K562 (cell line): ENCODE results near the gene SH3PXD2B. TPM values are rescaled to one million over a fixed set of nuclear protein-coding genes. Genes with fewer than 3 reads are reported as not detected.

Experiments
- BMI1 ChIP-seq: fragments of 150-350 bp; IDR thresholded peaks from 2 replicates; pipeline ENCODE4 v1.6.1; 2014; ENCODE audit warnings: low read length
- CBX3 ChIP-seq, 2 experiments: IDR thresholded peaks; 1 replicate in 1 of 2; 2 replicates in 1 of 2; pipeline ENCODE4 v1.6.1; 2012; ENCODE audit warnings: inconsistent platforms in 2 of 2, low read length in 2 of 2, borderline replicate concordance in 1 of 2, control low read depth in 1 of 2
- DIDO1 ChIP-seq: fragments of 450-650 bp; IDR thresholded peaks from 2 replicates; pipeline ENCODE4 v1.6.1; 2016; ENCODE audit warnings: low read depth, missing biosample characterization, missing genetic modification characterization
- HCFC1 ChIP-seq: IDR thresholded peaks from 2 replicates; pipeline ENCODE4 v1.6.1; 2012; ENCODE audit warnings: low read depth, low read length, improper control_type of control experiment
- HDAC6 ChIP-seq: IDR thresholded peaks from 2 replicates; pipeline ENCODE4 v1.6.1; 2012; ENCODE audit warnings: low read depth, mild to moderate bottlenecking, control low read depth, inconsistent platforms, low read length, moderate library complexity
- HIVEP1 ChIP-seq: fragments of 250-450 bp; sonication (Bioruptor Pico); IDR thresholded peaks from 2 replicates; pipeline ENCODE4 v1.4.0; 2020; ENCODE audit warnings: mild to moderate bottlenecking
- KDM1A ChIP-seq, 2 experiments: fragments of 450-650 bp; IDR thresholded peaks; 2 replicates each; pipeline ENCODE4 v1.6.1; 2016; ENCODE audit warnings: mild to moderate bottlenecking in 2 of 2
- MCM2 ChIP-seq: fragments of 450-650 bp; IDR thresholded peaks from 2 replicates; pipeline ENCODE4 v1.6.1; 2017; ENCODE audit warnings: low read depth, mild to moderate bottlenecking
- MXI1 ChIP-seq: IDR thresholded peaks from 2 replicates; pipeline ENCODE4 v1.6.1; 2011; ENCODE audit warnings: low read depth, mild to moderate bottlenecking, improper control_type of control experiment, low read length
- RAD21 ChIP-seq, 2 experiments: fragments of 250-450 bp in 1 of 2; fragments of 450-650 bp in 1 of 2; sonication (Bioruptor Pico) in 1 of 2; formaldehyde crosslinking in 1 of 2; IDR thresholded peaks in 1 of 2; conservative IDR thresholded peaks in 1 of 2; 2 replicates each; pipeline versions ENCODE4 v1.4.0 to v1.8.0; 2020 to 2022; ENCODE audit warnings: mild to moderate bottlenecking in 2 of 2, moderate library complexity in 1 of 2
- RNF2 ChIP-seq: sonication (generic); IDR thresholded peaks from 2 replicates; pipeline ENCODE4 v1.6.1; 2016
- SP2 ChIP-seq: IDR thresholded peaks from 2 replicates; pipeline ENCODE4 v1.6.1; 2011; ENCODE audit warnings: mild to moderate bottlenecking, low read depth, low read length, moderate library complexity; ENCODE audit not compliant: poor library complexity, severe bottlenecking; ENCODE audit errors: extremely low read depth
- YY1 ChIP-seq, 3 experiments: IDR thresholded peaks; 2 replicates each; pipeline ENCODE4 v1.6.1; 2011; ENCODE audit warnings: low read length in 2 of 3, mild to moderate bottlenecking in 2 of 3, moderate library complexity in 2 of 3, borderline replicate concordance in 1 of 3, control low read depth in 1 of 3, low read depth in 1 of 3; ENCODE audit not compliant: insufficient read depth in 3 of 3, insufficient replicate concordance in 2 of 3, control insufficient read depth in 1 of 3, insufficient read length in 1 of 3; ENCODE audit errors: extremely low read depth in 1 of 3
- ZBTB7A ChIP-seq: IDR thresholded peaks from 2 replicates; pipeline ENCODE4 v1.6.1; 2011; ENCODE audit warnings: low read depth, mild to moderate bottlenecking, low read length, moderate library complexity, borderline replicate concordance; ENCODE audit not compliant: control insufficient read depth
- ZFP36 ChIP-seq: fragments of 150-350 bp; IDR thresholded peaks from 2 replicates; pipeline ENCODE4 v1.6.1; 2018; ENCODE audit warnings: low read length, low read depth; ENCODE audit not compliant: partially characterized antibody
- ZNF133 ChIP-seq: fragments of 250-450 bp; sonication (Bioruptor Pico); IDR thresholded peaks from 2 replicates; pipeline ENCODE4 v1.4.0; 2020; ENCODE audit warnings: mild to moderate bottlenecking
- ZNF23 ChIP-seq: fragments of 250-450 bp; sonication (Bioruptor Pico); IDR thresholded peaks from 2 replicates; pipeline ENCODE4 v1.4.0; 2020; ENCODE audit warnings: mild to moderate bottlenecking
- ZNF695 ChIP-seq: fragments of 450-650 bp; formaldehyde crosslinking; IDR thresholded peaks from 2 replicates; pipeline ENCODE4 v1.4.0; 2020; ENCODE audit warnings: mild to moderate bottlenecking, moderate library complexity
- polyA plus RNA-seq, 8 experiments: library from polyadenylated mRNA; depleted of rRNA in 4 of 8; stranded (reverse) in 5 of 8; unstranded in 3 of 8; fragments of >200 nt; fragmentation: Nextera tagmentation in 2 of 8; fragmentation: Illumina TruSeq in 1 of 8; extraction: Ambion mirVana in 2 of 8; extraction: Trizol in 1 of 8; gene quantifications; 2 replicates each; pipeline versions ENCODE4 v1.2.1 to v1.2.3, GENCODE V29; 2011 to 2014; ENCODE audit warnings: inconsistent platforms in 1 of 8, missing spikeins in 1 of 8
- total RNA-seq, 7 experiments: library from RNA; depleted of rRNA in 6 of 7; stranded (reverse); fragments of >200 nt in 6 of 7; fragmentation: Illumina TruSeq in 2 of 7; extraction: Trizol in 2 of 7; gene quantifications; 2 replicates each; pipeline versions ENCODE4 v1.2.1 to v1.2.3, GENCODE V29; 2011 to 2021; ENCODE audit warnings: low replicate concordance in 1 of 7
- TF ChIP-seq, protein P1 (sequence below): fragments of 450-650 bp; formaldehyde crosslinking; IDR thresholded peaks from 2 replicates; pipeline ENCODE4 v1.4.0; 2020; ENCODE audit warnings: mild to moderate bottlenecking
- TF ChIP-seq, protein P2 (sequence below): fragments of 450-650 bp; formaldehyde crosslinking; IDR thresholded peaks from 2 replicates; pipeline ENCODE4 v1.4.0; 2022; ENCODE audit warnings: missing genetic modification characterization
- TF ChIP-seq, protein P3 (sequence below): fragments of 200-800 bp; sonication (Bioruptor generic); IDR thresholded peaks from 2 replicates; pipeline ENCODE4 v1.6.1; 2017; ENCODE audit warnings: missing genetic modification characterization, missing compliant biosample characterization
- TF ChIP-seq, protein P4 (sequence below), 2 experiments: IDR thresholded peaks; 2 replicates each; pipeline ENCODE4 v1.6.1; 2011; ENCODE audit warnings: borderline replicate concordance in 1 of 2, control low read depth in 1 of 2, low read depth in 1 of 2, low read length in 1 of 2, mild to moderate bottlenecking in 1 of 2, mixed read lengths in 1 of 2, moderate library complexity in 1 of 2; ENCODE audit not compliant: insufficient read depth in 1 of 2, insufficient read length in 1 of 2, poor library complexity in 1 of 2, severe bottlenecking in 1 of 2; ENCODE audit errors: extremely low read depth in 1 of 2

The SH3PXD2B gene
- total and polyA plus RNA-seq, 9 of the 15 experiments (the other 6 are each of a cell fraction or from before 2014, with no cell fraction given) = 0.04 to 0.66 (median 0.19) TPM

DNA sequence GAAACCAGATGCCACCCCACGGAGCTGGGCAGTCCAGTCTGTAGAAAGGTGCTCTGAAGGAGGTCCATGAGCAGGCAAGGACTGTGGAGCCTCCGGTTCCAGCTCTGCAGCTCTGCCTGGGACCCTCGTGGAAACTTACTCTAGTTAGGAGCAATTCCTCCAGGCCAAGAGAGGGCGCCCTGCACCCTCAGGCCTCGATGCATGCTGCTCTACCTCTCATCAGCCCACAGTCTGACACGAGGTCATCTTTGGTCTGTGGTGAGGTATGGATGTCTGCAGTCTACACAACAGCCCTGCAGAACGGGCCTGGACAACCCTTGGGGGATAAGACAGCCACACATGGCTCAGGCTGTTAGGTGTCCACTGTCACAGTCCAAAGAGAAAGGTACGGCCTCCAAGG lies 120.1 kb downstream of the SH3PXD2B start (continued):
- TF ChIP-seq HCFC1 (0 out of 2 replicates have a peak, but pooled peaks have one; percentile 22), CBX3 (IDR thresholded peaks at IDR 0.05; ENCODE audit: borderline replicate concordance in 1 of 2, low read length in 2 of 2) (0 out of 3 replicates have a peak, but pooled peaks of 1 of the 2 experiments have one; percentile 42), ZBTB7A (no peak), ZNF695 (no peak), HDAC6 (no peak), DIDO1 (tag) (peak; percentile 58; the same call in 1 of the 2 replicates), MCM2 (no peak), SP2 (peak; percentile 60), ZNF23 (no peak), BMI1 (no peak), MXI1 (no peak), RAD21 (CRISPR knock-in tag; conservative IDR thresholded peaks at IDR 0.05 in 1 of 2, IDR thresholded peaks at IDR 0.05 in 1 of 2) (peak in 1 of 2 experiments; percentile 43; a peak in 1 of 4 replicates), ZFP36 (no peak), YY1 (IDR thresholded peaks at IDR 0.05; ENCODE audit: borderline replicate concordance in 1 of 3, control insufficient read depth in 1 of 3, extremely low read depth in 1 of 3, insufficient read depth in 3 of 3, insufficient read length in 1 of 3, insufficient replicate concordance in 2 of 3, low read depth in 1 of 3, low read length in 2 of 3) (peak in 1 of 3 experiments; percentile 9), KDM1A (IDR thresholded peaks at IDR 0.05) (no peak), HIVEP1 (CRISPR knock-in tag) (no peak), RNF2 (0 out of 2 replicates have a peak, but pooled peaks have one; percentile 53), ZNF133 (CRISPR knock-in tag) (no peak)
- TF ChIP-seq, protein P1, sequence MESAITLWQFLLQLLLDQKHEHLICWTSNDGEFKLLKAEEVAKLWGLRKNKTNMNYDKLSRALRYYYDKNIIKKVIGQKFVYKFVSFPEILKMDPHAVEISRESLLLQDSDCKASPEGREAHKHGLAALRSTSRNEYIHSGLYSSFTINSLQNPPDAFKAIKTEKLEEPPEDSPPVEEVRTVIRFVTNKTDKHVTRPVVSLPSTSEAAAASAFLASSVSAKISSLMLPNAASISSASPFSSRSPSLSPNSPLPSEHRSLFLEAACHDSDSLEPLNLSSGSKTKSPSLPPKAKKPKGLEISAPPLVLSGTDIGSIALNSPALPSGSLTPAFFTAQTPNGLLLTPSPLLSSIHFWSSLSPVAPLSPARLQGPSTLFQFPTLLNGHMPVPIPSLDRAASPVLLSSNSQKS (CRISPR knock-in tag) = no peak
- TF ChIP-seq, protein P2, sequence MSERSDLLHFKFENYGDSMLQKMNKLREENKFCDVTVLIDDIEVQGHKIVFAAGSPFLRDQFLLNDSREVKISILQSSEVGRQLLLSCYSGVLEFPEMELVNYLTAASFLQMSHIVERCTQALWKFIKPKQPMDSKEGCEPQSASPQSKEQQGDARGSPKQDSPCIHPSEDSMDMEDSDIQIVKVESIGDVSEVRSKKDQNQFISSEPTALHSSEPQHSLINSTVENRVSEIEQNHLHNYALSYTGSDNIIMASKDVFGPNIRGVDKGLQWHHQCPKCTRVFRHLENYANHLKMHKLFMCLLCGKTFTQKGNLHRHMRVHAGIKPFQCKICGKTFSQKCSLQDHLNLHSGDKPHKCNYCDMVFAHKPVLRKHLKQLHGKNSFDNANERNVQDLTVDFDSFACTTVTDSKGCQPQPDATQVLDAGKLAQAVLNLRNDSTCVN (CRISPR knock-in tag) = no peak
- TF ChIP-seq, protein P3, sequence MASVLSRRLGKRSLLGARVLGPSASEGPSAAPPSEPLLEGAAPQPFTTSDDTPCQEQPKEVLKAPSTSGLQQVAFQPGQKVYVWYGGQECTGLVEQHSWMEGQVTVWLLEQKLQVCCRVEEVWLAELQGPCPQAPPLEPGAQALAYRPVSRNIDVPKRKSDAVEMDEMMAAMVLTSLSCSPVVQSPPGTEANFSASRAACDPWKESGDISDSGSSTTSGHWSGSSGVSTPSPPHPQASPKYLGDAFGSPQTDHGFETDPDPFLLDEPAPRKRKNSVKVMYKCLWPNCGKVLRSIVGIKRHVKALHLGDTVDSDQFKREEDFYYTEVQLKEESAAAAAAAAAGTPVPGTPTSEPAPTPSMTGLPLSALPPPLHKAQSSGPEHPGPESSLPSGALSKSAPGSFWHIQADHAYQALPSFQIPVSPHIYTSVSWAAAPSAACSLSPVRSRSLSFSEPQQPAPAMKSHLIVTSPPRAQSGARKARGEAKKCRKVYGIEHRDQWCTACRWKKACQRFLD (CRISPR knock-in tag) = no peak
- TF ChIP-seq, protein P4, sequence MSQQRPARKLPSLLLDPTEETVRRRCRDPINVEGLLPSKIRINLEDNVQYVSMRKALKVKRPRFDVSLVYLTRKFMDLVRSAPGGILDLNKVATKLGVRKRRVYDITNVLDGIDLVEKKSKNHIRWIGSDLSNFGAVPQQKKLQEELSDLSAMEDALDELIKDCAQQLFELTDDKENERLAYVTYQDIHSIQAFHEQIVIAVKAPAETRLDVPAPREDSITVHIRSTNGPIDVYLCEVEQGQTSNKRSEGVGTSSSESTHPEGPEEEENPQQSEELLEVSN (IDR thresholded peaks at IDR 0.05; ENCODE audit: borderline replicate concordance in 1 of 2, extremely low read depth in 1 of 2, insufficient read depth in 1 of 2, insufficient read length in 1 of 2, low read depth in 1 of 2, low read length in 1 of 2, poor library complexity in 1 of 2, severe bottlenecking in 1 of 2) = peak; percentile 38 to 77
